Activated CD4-positive, alpha-beta T cell treated with anti-CD3 and anti-CD28 coated beads, Interleukin-2, Interleukin-4, amounts not matched to agents 100 ng/mL and 50 ng/mL, durations not matched to agents 16 hours and 8 hours (primary cell): Measurements from ENCODE around the gene CGREF1.
"Not testable (repeated sequence)": the region's sequence is repeated elsewhere in the genome, so short reads cannot be mapped to it uniquely, and the experiment has no call there.

Source experiments
- DNase-seq: peaks from one replicate; pipeline ENCODE4 v3.0.0-alpha.2; 2020; ENCODE audit warnings: low spot score

CGREF1 gene

DNA sequence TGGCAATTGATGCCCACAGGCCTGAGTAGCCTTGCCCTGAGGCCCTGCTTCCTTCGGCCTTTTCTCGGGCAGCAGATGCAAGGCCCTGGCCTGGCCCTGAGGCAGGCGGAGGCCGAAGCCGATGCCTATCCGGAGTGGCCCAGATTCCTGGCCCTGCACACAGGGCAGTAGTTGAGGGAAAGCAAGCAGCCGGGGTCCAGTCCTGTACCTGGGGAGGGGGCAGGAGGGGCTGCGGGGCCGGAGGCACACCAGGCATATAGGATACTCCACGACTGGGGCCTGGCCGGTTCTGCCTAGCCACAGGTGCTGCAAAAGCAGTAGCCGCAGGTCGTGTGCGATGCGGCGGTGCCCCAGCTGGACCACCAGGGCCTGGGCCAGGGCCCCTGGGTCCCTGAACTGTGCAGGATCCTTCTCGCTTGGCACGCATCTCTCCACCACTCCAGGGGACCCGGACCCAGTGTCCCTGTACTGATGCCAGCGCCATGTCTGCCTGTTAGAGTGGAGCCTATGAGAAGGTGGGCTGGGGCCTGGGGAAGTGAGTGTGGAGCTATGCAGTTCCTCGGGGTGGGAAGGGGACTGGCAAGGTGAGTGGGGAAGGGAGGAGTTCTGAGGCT lies 18.5 kb upstream of the CGREF1 start:
- no peak for DNase-seq

DNA sequence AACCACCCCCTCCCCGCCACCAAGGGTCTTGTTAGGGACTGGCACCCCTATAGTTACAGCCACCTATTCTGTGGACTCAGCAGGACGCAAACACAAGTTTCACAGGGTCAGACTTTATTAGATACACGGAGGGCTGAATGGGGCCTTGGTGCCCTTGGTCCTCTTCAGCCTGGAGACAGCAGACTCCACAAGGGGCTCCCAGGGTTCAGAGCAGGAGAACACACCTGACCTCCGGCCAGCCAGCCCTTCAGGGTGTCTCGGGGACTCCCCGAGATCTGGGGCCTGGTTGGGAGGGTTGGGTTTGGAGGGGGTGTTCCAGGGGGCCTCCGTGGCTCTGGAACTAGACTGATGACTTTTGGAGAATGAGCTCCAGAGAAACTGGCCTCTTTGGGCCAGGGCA lies 17.8 kb upstream of the CGREF1 start:
- no peak for DNase-seq

DNA sequence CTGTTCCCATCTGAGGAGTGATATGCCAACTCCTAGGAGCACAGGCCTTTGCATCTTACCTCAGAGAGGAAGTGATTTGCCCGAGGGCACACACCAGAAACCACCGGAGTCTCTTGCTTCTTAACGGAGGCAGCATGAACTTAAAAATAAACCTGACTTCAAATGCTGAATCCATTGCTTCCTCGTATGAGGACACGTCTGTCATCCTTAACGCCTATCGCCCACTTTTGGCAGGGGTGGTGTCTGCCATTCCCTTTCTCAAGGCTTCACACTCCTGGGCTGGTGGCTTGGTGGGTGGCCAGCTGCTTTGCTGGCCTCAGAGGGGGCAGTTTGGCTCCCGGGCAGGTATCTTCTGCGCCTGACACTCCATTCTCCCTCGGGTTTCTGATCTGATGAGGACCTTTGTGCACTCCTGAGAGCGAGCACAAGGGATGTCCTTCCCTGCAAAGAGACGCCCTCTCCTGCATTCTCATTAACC lies 16.6 kb upstream of the CGREF1 start:
- DNase-seq: no peak

DNA sequence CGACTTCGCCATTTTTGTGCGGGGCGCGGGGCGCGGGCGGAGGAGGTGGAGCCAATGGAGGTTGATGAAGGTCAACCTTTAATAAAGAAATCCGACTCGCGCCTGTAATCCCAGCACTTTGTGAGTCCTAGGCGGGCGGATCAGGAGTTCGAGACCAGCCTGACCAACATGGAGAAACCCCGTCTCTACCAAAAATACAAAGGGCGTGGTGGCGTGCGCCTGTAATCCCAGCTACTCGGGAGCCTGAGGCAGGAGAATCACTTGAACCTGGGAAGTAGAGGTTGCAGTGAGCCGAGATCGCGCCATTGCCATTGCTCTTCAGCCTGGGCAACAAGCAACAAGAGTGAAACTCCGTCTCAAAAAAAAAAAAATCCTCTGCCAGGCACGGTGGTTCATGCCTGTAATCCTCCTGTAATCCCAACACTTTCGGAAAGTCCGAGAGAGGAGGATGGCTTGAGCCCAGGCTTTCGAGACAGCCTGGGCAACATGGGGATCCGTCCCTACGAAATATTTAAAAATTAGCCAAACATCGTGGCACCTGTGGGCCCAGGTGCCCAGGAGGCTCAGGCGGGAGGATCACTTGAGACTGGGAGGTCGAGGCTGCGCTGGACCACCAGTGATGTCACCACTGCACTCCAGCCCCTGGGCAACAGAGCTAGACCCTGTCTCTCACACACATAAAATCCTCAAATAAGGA lies 16.0 kb upstream of the CGREF1 start:
- DNase-seq: no peak

DNA sequence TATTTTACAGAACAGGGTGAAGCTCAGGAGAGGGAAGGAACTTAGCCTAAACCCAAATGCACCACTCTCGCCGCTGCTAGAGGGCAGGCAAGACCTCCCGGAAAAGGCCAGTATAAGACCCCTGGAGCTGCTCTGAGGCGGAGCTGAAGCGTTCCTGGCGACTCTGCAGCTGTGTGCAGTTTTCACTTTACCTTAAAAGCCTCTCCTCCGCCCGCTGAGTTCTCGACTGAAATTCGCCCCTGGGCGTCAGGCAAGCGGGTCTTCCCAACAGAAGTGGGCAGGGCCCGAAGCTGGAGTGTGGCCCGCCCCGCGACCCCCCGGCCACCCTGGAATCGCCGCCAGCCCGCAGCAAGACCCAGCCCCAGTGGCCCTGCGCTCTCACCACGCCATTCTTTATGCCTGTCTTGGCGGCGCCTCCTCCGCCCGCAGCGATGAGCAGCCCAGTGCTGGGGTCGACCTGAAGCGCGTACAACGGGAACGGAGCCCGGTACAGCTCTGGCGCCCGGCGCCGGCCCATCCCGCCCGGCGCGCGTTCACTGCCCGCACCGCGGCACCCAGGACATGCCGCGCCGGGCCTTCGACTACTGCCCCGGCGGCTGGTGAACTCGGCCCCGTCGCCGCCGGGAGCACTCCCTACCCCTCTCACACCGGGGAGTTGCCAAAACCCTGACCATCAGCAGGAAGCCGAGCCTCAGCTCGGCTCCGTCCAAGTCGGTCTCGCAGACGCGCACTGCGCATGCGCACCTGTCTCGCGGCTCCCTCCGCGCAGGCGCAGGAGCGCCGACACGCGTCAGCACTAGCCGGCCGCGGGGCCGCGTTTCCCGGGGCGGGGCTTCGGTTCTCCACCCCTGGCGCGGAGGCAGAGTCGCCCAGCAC lies 15.2 kb upstream of the CGREF1 start, which contains the start of gene PREB:
TSS of gene PREB (minus strand) at position 732 of the 876 bp plus-strand sequence. CDS start at position 517, 215 bp downstream.
- DNase-seq: peak; percentile 98

DNA sequence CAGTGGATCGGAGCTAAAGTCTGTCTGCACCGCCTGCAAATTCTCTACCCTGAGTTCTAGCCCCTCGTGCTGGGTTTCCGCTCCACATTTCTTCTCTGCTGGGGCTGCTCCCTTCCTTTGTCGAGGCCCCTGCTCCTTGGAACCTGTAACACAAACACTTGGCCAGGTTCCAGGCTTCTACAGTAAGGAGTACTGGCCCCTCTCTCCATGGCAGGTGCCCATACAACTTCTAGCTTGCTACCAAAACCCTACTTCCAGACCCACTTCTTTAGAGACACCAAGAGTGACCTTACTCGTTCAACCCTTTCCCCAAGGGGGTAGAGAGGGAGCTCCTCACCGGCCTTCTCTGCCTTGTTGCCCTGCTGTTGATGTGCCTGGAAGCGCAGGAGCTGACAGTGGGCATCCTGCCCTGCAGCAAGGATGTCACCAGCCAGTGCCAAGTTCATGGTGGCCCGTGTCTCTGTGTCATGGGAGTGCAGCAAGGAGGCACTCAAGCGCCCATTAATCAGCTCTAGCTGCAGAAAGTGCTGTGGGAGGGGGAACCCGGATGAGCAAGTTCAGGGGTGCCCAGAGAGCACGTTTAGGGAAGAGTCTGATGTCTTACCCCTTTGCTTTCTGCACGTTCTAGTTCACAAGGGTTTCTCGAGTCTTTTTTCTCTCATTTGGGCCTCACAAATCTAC lies 14.4 kb upstream of the CGREF1 start:
- no peak for DNase-seq

DNA sequence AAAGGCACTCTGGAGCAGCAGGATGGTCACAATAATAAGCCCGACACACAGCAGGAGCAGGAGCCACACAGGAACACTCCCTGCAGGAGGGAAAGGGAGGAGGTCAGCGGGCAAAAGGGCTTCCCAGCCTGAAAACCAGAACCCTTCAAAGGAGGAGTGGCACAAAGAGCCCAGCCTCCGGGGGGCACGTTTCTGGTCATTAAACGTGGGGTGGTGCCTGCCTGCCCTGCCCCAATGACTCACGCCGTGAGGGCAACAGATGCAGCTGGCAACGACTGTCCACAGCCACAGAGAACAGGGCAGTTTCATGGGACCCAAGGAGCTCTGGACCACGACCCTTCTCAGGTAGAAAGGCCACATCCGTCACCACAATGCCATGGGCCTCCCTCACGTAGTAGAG lies 12.5 kb upstream of the CGREF1 start:
- DNase-seq: no peak

DNA sequence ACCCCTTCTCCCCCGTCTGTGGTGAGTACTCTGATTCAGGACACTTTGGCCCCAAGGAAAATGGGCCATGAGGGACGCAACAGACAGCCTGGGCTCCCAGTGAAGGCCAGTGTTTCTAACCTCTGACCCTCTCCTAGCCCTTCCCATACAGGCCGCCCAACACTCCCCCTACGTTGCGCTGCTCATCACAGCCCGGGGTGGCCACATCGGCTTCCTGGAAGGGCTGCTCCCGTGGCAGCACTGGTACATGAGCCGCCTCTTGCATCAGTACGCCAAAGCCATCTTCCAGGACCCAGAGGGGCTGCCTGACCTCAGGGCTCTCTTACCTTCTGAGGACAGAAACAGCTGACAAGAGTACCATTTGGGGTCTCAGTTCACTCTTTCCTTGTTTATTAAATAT lies 11.5 kb upstream of the CGREF1 start:
- no peak for DNase-seq

DNA sequence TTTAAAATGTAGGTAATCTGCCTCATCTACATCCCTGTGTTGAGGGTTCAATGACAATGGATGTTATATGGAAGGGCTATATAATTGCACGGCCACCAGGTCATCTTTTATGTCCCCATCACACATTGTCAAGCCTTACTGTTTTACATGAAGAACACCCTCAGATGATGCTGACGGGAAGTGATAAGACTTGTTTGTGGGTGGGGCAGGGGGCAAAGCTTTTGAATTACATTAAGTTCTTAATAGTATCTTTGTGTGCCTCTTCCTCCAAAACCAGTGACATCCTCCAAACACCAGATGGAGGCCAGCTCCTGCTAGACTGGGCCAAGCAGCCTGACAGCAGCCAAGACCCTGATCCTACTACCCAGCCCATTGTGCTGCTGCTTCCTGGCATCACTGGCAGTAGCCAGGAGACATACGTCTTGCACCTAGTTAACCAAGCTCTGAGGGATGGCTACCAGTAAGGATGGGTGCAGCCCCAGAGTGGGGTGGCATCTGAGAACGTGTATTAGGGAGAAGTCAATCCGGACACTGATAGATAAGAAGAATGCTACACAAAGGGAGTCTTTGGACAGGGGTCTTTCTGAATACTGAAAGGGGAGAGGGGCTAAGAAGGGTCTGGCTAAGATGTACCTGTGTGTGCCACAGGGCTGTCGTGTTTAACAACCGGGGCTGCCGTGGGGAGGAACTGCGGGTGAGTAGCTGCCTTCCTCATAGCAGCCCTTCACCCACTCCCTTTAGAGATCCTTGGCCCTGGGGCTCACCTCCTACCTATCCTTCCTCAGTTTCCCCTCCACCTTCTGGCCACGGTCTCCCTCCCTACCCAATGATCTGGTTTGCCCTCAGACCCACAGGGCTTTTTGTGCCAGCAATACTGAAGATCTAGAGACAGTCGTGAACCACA lies 10.0 kb upstream of the CGREF1 start:
- DNase-seq: no peak

DNA sequence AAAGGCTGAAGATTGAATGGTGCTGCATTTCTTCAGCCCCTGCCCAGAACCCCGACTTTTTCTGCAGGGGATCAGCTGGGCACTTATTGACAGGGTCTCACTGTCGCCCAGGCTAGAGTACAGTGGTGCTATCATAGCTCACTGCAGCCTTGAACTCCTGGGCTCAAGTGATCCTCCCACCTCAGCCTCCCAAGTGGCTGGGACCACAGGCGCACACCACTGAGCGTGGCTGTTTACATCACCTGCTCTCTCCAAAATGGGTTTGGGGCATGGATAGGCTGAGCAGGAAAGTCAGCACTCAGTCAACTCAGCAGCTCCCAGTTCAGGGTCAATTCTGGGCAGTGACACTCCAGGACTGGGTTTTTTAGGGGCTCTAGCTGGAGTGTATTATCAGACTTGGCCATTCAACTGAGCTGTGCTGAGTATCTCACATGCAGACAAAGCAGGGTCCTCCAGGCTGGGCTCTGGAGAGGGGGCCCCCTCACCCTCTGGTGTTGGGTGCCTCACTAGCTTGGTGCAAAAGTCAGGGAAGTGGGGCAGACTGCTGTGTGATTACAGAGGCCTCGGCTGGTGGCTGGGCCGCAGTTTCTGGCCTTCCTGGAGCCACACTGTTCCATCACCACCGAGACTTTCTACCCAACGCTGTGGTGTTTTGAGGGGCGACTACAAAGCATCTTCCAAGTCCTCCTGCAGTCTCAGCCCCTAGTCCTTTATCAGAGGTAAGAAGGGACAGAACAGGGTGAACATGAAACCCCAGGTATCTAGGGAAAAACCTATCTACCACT lies 9.1 kb upstream of the CGREF1 start:
- DNase-seq: no peak

DNA sequence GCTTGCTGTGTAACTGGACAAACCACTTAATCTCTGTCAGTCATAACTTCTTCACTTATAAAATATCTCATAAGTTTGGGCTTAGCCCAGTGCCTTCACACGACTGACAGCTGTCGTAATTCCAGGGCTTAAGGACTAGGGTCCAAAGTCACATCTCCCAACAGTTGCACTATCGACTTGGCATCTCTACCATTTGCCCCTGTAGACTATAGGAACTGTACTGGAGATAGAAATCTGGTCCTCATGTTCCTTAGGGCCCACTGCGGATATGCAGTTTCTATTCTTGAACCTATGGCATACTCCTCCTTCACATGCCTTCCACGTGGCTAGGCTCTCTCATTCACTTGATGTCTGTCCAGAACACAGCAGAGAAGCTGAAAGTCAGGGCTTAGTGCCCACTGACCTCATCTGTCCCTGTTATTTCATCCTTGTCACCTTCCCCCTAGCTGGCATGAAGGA lies 7.4 kb upstream of the CGREF1 start:
- no peak for DNase-seq

DNA sequence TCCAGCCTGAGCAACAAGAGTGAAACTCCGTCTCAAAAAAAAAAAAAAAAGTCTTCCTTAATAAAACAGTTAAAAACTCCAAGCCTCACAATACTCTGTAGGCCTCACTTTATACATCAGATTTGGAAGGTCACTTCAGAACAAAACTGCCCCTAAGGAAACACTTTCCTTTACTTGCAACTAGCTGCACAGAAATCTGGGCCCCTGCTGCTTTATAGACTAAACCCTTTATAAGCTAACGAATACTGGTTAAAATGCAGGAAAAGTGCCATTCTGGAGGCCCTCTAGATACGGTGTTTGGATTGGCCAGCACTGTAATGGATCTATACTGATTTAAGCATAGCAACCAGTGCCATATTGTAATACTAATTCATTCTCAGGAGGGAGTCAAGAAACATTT lies 6.2 kb upstream of the CGREF1 start:
- DNase-seq: no peak

DNA sequence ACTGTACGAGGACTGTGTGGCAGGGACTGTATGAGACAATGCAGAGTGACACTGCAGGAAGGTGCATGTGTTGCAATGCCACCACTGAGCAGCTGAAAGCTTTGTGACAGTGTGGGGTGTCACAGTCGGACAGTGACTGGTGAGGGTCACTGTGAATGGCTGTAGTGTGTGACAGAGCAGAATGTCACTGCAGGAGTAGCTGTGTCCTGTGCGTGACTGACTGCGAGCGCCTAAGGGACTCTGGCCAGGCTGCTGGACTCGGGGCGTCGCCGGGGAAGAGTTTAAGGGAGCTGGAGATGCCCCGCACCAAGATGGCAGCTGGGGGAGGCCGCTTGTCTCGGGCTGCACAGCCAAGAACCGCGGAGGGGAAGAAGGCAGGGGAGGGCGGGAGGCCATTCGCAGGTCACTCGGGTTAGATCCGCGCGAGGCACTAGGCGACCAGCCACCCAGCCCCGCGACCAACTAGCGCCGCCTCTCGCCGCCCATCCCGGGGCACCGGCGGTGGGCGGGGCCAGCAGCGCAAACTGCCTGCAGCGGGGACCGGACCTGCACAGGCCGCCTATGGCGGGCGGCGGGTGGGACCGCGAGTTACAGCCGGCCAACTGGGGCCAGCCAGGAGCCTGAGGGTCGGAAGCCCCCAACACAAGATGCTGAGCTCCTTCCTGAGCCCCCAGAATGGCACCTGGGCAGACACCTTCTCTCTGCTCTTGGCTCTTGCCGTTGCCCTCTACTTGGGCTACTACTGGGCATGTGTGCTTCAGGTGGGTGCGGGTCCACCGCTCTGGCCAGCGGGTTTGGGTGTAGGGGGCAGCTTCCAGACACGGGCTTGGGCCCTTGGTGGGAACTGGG lies 4.6 kb upstream of the CGREF1 start, which contains the start of gene ABHD1:
TSS of gene ABHD1 (plus strand) at position 514 of the 849 bp plus-strand sequence. CDS start at position 648, 134 bp downstream.
- DNase-seq: peak; percentile 28

DNA sequence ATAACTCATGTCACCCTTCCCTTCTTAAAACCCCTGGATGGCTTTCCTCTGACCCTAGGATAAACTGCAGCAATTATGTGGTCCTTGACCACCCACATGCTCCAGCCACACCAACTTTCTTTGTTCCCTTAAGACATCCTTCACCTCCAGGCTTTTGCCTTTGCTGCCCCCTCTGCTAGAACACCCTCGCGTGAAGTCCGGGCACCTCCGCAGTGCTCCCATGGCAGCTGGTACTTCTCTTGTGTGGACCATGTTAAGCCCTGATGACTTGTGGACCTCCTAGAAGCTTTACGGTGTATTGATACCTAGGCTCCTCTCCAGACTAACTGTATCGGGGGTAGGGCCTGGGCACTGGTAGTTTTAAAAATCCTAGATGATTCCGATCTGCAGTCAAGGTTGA lies 3.9 kb upstream of the CGREF1 start:
- no peak for DNase-seq

DNA sequence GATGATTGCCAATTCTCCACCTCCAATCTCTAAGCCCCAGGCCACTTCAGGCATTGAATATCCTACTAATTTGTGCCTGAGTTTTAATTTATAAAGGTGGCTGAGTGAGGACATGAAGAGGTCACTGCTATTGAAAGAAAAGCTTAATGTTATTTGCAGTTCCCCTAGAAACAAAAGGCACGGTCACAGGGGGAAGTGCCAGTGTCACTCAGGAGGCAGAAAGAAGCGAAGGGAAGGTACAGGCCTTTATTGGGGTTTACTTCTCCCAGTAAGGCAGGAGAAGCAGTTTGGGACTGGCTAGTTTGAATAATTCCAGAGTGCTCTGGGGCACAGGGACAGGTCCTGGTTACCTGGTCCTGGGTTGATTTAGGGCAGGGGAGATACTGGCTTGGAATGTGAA lies 3.0 kb upstream of the CGREF1 start:
- no peak for DNase-seq

DNA sequence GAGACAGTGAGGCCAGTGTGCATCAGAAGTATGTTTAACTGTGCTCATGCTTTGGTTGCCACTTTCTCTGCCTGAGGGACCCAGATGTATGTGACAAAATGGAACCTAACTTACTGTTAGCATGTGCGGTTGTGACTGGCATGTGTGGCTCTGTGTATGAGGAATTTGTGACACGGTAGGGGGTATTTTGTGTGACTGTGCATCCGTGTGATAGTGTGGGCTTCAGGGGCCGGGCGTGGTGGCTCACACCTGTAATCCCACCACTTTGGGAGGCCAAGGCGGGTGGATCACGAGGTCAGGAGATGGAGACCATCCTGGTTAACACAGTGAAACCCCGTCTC lies 372 bp upstream of the CGREF1 start:
- not testable (repeated sequence) for DNase-seq

DNA sequence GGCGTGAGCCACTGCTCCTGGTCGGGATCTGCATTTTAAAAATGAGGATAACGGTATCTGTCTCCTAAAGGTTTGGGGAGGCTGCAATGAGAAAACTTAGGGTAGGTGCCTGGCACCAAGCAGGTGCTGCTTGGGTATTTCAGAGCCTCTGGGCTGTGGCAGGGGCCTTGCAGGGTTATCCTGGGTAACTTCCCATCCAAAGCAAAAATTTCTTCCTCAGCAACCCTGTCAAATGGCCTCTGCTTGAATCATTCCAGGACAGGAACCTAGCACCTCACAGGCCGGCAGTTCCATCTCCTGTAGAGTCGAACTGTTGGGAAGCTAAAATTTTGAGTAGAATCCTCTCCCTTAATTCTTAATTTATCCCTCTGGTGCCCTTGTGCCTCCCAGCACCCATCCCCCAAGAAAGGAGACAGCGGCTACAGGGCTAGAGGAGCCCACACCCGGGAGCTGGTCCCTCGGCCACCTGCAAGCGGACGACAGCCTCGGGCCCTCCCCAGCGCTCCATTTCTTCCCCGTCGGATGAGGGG lies 868 bp downstream of the CGREF1 start:
- no peak for DNase-seq

DNA sequence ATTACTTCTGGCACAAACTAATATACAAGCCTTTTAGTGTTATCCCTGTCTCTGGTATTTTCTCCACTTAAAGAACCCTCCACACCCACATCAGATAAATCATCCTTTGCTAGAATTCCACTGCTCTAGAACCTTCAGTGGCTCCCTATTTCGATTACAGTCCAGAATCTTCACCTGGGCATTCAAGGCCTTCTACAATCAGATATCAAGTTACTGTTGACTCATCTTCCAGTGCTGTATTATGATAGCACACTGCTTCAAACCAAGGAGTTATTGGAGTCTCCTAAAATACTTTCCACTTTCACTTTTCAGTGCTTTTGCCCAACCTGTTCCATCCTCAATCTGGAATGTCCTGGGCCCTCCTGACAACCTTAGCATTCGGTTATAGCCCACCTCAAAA lies 3.4 kb downstream of the CGREF1 start:
- no peak for DNase-seq
